Measurements from ENCODE around the gene SLC8A1.

GRCh38 chr2:40108851-40109250 lies 343.0 kb downstream of the SLC8A1 start:
- TF ChIP-seq CTCF (conservative IDR thresholded peaks at IDR 0.05; ENCODE audit: low read length) (no peak), EZH2phosphoT487 (IDR thresholded peaks at IDR 0.05; ENCODE audit: borderline replicate concordance) (no peak)
